Smooth muscle cell of the brain vasculature (primary cell): ENCODE data around the gene EPHA4.
A peak's percentile ranks its signal among the peaks of the same experiment; 100 is the strongest.
"Not testable (repeated sequence)": the region's sequence is repeated elsewhere in the genome, so short reads cannot be mapped to it uniquely, and the experiment has no call there.

Source experiments
- DNase-seq: peaks from one replicate; pipeline ENCODE4 v3.0.0-alpha.2; 2012; ENCODE audit warnings: low read depth, low spot score

EPHA4 gene

DNA sequence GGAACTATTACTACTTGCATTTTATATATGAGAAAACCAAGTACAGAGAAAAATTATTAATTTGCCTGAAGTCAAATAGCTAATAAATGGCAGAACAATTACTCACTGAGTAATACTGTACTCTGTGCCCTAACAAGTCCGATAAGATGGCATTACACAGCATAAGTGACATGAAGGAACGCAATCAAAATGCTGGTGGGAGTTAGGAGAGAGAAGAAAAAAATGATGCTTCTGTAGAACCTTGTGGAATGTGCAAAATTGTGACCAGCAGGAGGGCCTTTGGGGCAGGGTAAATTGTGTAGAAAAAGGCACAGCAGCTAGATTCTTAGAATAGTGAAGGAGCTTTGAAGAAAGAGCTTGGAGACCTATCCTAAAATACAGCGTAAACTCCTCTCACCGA, 32.9 kb downstream of the EPHA4 start:
- no peak for DNase-seq

DNA sequence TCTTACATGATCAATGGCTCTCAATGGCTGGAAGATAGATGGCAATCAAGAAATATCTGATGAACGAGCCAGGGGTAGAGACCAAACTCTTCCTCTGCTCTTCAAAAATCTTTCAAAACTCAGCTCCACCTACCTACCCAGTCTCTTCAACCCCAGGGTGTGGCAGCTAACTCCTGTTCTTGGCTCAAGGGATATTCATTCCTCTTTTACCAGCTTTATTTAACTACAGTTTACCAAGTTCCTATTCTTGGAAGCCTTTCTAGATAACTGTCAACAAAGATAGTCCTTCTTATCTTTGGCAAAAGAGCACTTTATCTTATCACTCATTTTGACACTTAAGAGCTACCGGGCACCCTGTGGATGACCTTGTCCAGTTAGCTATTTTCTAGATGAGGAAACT, 36.3 kb downstream of the EPHA4 start:
- no peak for DNase-seq

DNA sequence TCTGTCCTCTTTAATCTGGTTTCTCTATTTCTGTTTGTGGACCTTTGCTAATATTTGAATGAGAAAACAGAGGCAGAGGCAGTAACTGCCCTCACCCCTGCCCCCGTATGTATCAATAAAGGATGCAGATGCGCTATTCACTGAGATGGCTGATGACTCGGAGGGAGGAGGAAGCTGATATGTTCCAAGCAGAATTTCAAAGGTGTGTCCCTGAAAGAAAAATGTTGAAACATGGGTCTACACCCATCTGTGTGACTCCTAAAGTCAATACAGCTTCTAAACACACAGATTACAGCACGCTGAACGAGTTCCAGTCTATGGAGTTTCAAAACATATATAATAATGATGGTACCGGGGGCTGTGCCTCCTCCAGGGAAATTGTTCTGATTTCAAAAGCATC, 38.8 kb downstream of the EPHA4 start:
- no peak for DNase-seq

DNA sequence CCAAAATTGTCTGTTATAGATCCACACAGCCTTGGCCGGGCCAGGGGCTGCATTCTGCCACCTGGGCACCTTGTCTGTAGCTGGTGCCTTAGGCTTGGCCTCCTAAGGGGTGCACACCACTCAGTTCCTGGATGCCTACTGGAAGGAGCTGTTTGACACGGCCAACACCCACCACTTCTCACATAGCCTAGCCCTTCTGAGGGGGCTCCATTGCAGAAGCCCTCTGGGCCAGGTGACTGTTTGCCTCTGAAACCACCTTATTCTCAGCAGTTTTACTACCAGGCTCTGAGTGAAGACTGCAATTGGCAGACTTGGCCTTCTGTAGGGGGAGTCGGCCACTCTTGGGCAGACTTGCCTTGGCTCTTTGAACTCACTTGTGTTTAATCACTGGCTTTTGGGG, 39.5 kb downstream of the EPHA4 start:
- no peak for DNase-seq

DNA sequence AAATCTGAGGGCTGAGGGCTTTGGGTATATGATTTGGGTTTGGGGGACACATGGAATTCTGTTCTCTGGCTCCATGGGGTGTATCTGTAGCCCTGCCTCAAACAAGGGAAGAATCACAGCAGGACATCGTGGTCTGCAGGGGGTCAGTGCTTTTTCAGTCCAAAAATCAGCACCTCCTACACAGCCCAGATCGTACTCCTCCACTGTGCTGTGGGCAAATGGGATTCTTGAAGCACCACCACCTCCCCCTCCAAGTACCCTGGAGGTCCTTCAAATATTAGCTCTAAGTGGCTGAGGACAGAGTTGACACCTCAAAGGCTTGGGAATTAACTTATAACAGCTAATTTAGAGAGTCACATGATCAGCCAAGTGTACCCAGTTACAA, 41.5 kb downstream of the EPHA4 start:
- DNase-seq: no peak

DNA sequence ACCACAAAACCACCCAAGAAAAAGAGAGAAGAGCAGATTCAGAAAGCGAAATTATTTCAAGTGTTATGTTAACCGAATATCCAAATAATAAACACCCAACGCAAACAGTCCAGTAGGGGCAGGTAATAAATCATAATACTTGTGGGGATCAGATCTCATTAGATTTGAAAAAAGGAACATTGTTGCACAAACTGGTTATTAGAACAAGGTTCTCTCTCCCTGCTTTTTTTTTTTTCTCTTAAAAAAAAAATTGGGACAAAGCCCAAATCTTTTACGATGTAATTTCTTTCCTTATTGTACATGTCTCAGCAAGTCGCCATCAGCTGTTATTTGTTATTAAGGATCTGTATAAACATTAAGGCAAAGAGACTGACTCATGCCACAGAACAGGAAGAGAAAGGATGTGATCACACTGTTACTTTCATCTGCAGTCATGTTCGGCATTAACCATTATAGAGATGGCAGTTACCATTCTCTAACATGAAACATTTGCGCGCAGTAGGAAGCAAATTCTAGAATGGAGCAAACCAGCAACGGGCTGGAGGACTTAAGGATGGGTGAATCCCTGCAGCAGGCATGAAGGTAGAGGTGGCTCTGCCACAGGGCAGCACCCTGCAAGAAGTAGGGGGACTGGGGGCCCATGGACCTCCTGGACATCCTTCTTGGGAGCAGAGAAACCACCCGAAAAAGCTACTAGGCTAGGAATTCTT, 42.0 kb downstream of the EPHA4 start:
- peak; percentile 43 for DNase-seq

DNA sequence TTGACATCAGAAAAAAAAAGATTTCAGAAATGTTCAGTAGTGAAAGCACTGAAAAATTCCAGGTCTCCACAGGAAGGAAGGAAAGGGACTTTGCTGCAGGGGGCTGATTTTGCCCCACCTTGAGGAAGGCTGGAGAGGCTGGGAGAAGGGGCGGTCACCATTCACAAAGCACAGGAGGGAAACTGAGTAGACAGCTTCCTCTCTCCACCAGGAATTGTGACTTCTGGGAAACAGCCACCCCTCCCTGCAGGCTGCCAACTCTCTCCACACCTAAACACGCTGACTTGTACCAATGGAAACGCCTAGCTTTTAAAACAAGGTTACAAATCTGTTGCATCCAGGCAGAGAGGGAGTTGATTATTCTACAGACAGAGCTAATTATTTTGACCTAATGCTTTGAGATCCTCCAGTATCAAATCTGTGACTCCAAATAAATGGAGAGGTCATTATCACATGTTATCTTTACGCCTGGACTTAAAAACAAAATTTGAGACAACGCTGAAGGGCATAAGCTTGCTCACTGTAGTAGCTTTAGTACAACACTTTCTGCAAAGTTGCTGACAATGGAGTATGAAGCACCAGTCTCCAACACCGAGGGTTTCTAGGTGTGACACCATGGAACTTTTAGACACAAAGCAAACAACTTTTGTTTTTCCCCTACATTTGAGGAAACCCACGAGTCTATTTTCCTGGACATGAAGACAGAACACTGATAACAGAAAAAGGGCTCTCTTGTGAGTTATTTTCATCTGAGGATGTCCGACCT, 42.7 kb downstream of the EPHA4 start:
- no peak for DNase-seq

DNA sequence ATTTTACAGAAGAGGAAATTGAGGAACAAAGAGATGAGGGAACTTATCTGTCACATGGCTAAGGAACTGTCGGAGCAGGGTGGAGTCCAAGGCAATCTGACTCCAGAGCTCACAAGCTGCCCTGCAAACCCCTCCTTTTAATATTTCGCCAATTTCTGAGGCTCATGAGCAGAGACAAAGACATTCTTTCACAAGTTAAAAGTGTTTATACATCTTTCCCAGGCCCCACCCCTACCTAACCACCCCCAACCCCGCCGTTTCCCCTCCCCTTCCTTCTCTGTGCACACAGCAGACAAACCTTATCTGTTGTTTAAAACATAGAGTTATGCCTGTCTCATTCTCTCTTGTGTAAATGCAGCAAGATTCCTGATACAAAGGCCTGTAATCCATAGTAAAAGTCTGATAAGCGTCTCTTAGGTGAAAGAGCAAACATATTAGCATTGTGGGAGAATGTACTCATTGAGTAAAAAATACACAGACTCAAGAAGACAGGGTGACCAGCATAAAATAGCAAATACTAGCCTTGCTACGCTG, 44.3 kb downstream of the EPHA4 start:
- no peak for DNase-seq

DNA sequence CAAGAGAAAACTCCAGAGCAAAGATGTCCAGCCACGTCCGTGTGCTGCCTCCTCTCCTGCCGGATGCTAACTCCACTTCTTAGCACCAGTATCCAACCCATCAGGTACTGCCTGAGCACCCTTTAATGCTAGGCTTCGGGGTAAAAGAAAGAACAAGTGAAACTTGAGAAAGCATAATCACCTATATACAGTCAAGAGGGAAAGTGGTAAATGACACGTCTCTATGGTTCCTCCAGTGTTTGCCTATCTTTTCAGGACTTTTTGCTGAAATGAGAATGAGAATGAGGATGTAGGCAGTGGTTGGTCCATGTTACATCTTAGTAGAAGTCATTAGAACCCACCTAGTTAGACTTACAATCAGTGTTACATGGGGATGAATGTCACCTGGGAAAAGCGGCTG, 47.9 kb downstream of the EPHA4 start:
- DNase-seq: no peak

DNA sequence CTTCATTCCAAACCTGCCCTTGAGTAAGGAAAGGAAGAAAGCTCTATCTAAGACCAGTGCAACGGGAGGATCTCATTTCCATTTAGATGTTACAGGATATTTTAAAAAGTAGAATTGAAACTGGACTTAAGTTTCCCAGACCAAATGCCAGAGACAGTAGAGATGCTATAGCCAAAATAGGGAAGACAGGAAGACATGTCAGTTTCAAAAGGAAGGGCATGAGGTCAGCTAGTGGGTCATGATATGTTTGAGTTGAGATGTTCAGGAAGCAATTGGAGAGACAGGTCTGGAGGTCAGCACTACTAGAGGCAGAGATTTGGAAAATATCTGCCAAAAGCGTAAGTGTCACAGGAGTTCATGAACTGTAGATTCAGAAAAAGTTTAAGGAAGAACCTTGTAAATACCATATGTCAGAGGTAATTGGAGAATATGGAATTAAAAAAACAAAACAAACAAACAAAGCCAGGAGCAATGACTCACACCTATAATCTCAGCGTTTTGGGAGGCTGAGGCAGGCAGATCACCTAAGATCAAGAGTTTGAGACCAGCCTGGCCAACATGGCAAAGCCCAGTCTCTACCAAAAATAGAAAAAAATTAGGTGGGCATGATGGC, 50.8 kb downstream of the EPHA4 start:
- DNase-seq: no peak

DNA sequence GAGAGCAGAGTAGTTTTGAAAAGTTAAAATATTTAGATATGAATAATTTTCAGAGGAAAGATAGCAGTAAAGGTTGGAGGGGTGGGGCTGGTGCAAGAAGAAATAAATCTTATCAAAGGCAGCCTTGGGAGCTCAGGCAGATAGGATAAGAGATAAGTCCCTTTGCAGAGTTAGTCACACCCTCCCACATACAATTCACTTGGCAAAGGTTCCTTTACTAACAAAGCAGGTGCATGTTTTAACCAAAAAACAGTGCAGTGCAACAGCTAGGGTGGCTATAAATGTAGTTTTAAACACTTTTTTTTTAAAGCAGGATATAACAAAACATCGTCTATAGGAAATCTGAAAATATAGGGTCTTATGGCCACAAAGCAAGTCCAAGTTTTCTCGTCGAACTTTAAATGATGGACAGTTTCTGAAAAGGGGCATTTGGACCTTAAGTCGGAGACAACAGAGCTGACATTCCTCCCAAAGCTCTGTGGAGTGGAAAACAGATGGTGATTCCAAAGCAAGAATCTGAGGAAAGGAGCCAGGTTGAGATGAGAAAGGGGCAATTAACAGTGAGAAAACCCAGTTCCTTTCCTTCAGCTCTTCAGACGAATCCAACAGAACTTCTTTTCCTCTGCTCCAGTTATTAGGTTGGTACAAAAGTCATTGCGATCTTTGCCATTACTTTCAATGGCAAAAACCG, 53.0 kb downstream of the EPHA4 start:
- no peak for DNase-seq

DNA sequence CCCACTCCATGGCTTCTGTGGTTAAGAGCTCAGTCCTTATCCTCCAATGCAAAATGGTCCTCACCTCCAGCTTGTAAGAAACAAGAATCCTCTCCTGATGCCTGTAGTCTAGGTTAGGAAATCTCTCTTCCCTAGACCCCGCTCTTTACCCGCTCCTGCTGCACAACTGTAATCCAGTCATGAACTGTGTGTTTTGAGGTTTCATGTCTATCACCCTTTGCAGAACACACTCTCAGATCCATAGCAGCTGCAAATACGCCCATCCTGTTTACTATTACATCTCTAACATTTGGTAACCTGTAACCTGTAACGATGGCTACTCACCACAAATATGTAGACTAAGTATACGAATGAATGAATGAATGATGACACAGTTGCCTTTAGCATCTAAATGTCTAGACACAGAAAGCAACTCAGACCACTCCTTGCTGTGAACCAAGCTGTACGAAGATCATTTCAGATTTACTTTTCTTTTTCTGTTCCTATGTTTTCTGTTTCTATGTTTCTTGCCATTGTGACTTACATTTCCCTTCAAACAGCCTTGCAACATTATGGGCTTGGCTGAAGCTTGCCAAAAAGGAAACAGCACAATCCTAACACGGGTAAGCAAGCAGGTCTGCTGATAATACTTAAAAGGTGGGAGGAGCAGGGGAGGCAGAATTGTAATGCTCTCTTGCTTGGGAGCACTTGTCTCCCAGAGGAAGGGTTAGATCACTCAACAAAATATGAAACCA, 53.7 kb downstream of the EPHA4 start:
- DNase-seq: no peak

DNA sequence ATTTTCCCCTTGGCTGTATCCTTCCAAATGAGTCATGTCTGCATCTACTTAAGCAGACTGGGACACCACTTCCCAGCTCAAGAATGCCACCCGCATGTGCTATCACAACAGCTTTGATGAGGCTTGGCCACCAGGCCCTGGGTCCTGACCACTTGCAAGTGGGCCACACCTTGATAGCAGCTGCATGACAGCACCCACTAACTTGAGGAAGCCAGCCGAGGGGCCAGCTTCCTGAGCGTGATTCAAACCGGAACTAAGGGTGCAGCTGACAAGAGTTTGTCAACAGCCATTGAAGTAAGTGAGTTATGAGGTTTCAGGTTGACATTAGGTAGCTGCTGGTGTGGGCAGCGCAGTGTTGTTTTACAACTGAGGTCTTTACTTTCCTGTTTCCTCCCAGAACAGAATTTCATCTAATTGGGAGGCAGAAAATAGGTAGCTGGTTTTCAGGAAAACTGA, 54.4 kb downstream of the EPHA4 start:
- no peak for DNase-seq

DNA sequence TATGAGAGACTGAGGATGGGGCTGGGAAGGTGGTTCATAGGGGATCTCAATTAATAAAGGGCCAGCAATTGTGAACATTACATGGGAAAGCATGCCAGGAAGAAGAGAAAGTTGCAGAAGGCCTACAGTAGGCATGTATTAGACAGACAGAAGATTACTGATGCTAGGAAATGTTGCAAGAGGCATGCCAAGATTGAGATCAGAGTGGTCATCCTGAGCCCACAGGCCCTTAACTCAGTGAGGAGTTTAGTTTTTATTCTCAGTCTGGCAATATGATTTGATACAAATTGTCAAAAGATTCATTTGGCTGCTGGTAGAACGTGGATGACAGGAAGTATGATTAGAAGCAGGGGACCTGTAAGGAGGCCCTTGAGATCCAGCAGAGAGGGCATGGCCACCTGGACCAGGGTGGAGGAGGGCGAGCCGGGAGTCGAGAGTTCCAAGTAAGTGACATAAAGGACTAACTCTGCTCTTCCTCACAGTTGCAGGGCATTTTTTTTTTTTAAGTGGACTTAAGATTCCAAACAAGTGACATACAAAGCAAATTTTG, 54.9 kb downstream of the EPHA4 start:
- DNase-seq: no peak

DNA sequence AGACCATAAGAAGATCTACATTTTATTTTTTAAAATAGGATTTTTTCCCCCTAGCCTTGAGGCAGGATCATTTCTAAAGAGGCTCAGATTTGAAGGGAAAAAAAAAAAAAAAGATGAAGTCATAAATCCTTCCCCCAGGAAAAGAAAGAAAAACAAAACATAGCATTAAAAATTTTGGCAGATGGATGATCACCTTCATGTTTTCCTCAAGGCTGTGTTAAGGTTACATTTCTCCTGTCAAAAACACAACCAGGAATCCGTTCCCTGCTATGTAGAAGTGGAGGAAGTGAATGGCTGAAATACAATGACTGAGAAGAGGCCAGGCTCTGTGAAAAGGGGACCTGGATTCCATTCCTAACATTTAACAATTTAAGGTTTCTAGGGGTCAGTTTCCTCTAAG, 56.2 kb downstream of the EPHA4 start:
- no peak for DNase-seq

DNA sequence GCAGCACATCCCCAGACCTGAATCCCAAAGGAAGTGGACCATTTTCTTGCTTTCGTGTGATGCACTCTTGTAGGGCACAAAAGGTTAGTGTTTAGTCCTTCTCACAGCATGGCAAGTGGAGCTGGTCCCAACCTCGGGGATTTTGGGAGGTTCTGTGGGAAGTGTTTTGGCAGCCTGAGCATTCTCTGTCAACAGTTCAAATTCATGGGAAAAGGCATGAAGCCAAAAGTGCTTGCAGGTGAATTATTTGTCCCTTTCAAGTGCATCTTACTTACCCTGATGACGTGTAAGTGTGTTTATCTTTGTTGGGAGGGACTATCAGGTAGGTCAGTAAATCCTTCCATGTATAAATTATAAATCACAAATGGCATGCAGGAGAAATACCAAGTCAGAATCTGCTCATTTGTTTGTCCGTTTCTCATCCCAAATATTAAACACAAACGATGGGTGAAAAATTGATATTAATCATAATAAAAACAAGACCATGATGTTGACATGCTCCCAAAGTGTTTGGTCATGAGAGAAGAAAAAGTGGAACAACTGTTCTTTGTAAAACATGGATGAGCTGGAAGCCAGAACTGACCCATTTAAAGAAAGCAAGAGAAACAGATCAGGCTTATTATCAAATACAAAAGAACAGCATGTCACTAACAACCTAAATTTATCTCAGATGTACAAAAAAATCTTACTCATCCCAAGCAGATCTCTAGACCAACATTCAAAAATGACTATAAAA, 57.6 kb downstream of the EPHA4 start:
- DNase-seq: no peak

DNA sequence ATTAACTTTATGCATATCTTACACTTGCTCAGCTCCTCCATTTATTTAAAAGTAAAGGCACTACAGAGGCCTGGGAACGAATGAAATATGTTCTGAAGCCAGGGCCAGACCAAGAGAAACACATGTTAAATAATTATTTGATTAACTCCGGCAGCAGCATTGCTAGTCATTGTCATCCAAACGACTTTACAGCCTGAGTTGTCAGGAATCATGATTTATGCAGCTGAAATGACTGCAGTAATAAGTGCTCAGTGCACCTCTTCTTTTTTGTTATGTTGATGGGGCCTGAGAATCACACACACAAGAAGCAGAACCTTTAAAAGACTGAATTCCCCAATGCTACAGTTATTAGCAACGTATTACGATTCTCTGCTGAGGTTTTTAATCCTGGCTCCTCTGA, 58.9 kb downstream of the EPHA4 start:
- DNase-seq: no peak

DNA sequence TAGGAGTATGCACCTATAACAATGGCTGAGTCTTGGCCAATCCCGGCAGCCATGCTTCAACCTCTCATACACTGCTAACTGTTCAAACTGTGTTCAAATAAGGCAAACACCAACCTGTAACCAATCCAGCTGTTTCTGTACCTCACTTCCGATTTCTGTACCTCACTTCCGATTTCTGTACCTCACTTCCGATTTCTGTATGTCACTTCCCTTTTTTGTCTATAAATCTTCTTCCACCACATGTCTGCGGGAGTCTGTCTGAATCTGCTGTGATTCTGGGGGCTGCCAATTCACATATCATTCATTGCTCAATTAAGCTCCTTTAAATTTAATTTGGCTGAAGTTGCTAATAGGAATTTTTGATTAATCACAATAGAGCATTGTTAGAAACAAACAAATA, 60.8 kb downstream of the EPHA4 start:
- not testable (repeated sequence) for DNase-seq

DNA sequence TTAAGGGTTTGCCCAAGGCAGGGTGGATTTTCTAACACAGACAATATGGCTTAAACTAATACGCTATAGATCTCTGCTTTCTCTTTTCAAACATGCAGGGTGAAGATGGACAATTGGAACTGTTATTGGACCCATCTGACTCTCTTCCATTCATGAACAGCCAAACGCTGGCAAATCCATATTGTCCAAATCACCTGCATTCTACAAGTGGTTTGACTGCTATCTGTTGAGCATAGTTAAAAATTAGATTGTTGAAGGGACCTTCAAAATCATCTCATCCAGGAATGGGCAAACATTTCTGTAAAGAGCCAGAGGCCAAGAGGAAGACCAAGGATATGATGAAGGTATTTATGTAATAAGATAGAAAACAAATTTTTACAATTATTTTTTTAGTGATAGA, 65.6 kb downstream of the EPHA4 start:
- no peak for DNase-seq

DNA sequence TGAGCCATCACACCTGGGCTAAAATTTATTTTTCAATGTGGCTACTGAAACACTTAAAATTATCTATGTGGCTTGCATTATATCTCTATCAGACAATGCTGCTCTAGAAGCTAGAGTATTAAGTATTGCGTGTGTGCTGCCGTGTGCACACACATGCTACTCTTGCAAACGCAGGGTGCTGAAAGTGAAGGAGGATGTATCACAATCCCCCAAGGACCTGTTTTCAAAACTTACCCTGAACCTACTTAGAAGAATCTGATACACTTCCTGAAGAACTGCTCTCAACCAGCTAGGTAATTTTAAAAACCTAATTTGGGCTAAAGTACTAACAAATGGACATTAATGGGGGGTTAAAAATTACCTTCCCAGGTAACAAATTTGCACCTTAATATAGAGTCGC, 66.5 kb downstream of the EPHA4 start:
- DNase-seq: no peak
